NCI-H2107 treated with DMSO at 0.1 percent for 48 hours (cell line): Measurements from ENCODE around the gene NAA60.
A peak's percentile ranks its signal among the peaks of the same experiment; 100 is the strongest.
"Not testable (repeated sequence)": the region's sequence is repeated elsewhere in the genome, so short reads cannot be mapped to it uniquely, and the experiment has no call there.

ENCODE experiments used
- DNase-seq: peaks from one replicate; lab custom pipeline; 2025; ENCODE audit not compliant: unreplicated experiment; lab: John Stamatoyannopoulos, UW

Gene NAA60

GRCh38 chr16:3481696-3482658, 38.5 kb downstream of the NAA60 start:
- DNase-seq: no peak

- no peak for DNase-seq
These were observed 39.3 kb downstream of the NAA60 start for GRCh38 chr16:3482659-3483241.

- DNase-seq: no peak
These were observed 41.0 kb downstream of the NAA60 start for GRCh38 chr16:3484318-3485096.

GRCh38 chr16:3485097-3485745, 41.7 kb downstream of the NAA60 start:
- no peak for DNase-seq

- no peak for DNase-seq
These were observed 42.5 kb downstream of the NAA60 start for GRCh38 chr16:3485821-3486505.

- no peak for DNase-seq
These were observed 43.2 kb downstream of the NAA60 start for GRCh38 chr16:3486506-3487215.

GRCh38 chr16:3487521-3488410, 44.3 kb downstream of the NAA60 start:
- no peak for DNase-seq

- no peak for DNase-seq
These were observed 45.3 kb downstream of the NAA60 start for GRCh38 chr16:3488801-3489200.

GRCh38 chr16:3490911-3491629, 47.6 kb downstream of the NAA60 start:
- peak; percentile 57 for DNase-seq

- DNase-seq: no peak
These were observed 48.9 kb downstream of the NAA60 start for GRCh38 chr16:3492356-3492755.

- DNase-seq: no peak
These were observed 51.0 kb downstream of the NAA60 start for GRCh38 chr16:3494386-3494973.

GRCh38 chr16:3495176-3495575, 51.7 kb downstream of the NAA60 start, which contains the start of gene C16orf90:
TSS of gene C16orf90 (minus strand) at chr16:3495489. CDS start at chr16:3495421, 68 bp downstream.
- DNase-seq: no peak

GRCh38 chr16:3496386-3496785, 52.9 kb downstream of the NAA60 start:
- no peak for DNase-seq

- DNase-seq: no peak
These were observed 54.3 kb downstream of the NAA60 start for GRCh38 chr16:3497771-3498170.

GRCh38 chr16:3498988-3499387, 55.5 kb downstream of the NAA60 start:
- no peak for DNase-seq

- DNase-seq: not testable (repeated sequence)
These were observed 57.9 kb downstream of the NAA60 start for GRCh38 chr16:3501412-3501761.

GRCh38 chr16:3501783-3502400, 58.4 kb downstream of the NAA60 start:
- peak; percentile 21 for DNase-seq
